22Rv1 (cell line): ENCODE measurements around the gene SULT1A2.
"Not testable (repeated sequence)": the region's sequence is repeated elsewhere in the genome, so short reads cannot be mapped to it uniquely, and the experiment has no call there.

Experiments used
- H3K27ac ChIP-seq: fragments of 450-650 bp; 2 replicates; pipeline ENCODE4 v1.5.1; 2017
- ZFX ChIP-seq: fragments of 450-650 bp; IDR thresholded peaks from 2 replicates; pipeline ENCODE4 v1.6.1; 2017; ENCODE audit warnings: antibody characterized with exemption, borderline replicate concordance
- TF ChIP-seq, protein P1 (sequence below): fragments of 450-650 bp; IDR thresholded peaks from 2 replicates; pipeline ENCODE4 v1.5.1; 2017; ENCODE audit warnings: mild to moderate bottlenecking

SULT1A2 gene

DNA sequence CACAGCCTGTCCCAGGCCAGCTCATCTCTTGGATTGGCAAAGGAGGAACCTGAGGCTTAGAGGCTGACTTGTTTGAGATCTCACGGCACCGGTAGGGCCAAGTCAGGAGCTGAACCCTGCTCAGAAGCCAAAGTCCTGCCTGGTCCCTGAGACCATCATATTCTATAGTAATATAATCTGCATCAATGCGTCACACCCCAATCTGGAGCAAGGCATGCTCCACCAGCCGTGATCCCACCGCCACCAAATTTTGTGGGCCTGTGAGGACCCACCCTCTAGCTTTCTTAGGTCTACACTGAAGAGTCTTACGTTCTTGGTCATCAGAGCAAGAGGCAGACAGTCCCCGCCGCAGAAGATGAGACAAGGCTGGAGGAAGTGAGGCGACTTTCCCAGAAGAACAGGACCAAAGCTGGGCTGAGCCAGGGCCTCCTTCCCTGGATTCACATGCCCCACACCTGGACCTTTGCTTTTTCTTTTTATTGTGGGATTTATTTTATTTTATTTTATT is 10.3 kb upstream of the SULT1A2 start:
- H3K27ac ChIP-seq: no peak overlapping the region
- TF ChIP-seq ZFX: no peak
- TF ChIP-seq, protein P1, sequence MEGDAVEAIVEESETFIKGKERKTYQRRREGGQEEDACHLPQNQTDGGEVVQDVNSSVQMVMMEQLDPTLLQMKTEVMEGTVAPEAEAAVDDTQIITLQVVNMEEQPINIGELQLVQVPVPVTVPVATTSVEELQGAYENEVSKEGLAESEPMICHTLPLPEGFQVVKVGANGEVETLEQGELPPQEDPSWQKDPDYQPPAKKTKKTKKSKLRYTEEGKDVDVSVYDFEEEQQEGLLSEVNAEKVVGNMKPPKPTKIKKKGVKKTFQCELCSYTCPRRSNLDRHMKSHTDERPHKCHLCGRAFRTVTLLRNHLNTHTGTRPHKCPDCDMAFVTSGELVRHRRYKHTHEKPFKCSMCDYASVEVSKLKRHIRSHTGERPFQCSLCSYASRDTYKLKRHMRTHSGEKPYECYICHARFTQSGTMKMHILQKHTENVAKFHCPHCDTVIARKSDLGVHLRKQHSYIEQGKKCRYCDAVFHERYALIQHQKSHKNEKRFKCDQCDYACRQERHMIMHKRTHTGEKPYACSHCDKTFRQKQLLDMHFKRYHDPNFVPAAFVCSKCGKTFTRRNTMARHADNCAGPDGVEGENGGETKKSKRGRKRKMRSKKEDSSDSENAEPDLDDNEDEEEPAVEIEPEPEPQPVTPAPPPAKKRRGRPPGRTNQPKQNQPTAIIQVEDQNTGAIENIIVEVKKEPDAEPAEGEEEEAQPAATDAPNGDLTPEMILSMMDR: no peak

DNA sequence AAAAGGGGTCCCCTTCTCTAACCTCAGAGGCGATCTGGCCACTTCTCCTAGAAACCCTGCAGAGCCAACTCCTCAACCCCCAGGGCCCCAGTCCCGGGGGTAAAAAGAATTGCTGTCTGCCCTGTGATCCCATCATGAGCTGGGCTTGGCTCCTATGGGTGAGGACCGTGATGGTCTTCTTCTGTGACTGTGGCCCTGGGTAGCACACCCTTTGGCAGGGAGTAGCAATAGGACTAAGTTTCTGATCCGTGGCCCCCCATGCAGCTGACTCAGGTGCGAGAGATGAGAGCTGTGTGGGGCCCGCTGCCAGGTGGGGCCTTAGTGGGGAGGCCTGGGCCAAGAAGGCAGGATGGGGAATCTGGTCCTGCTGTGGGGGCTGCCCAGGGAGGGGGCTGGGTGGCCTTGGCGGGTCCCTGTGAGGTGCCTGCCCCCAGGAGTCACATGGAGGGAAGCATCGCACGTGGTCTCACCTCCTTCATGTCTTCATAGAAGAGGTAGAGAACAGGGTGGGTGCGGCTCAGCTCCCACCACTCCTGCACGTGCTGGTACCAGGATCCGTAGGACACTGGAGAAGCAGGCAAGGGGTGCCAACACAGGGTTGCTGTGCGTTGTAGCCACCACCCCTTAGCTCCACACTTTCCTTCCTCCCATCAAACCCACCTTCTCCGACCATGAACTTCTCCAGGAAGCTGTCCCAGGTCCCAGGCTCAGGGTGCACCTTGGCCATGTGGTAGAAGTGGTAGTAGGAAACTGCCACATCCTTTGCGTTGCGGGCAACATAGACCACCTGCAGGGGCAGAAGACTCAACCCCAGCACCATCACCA is 9.7 kb upstream of the SULT1A2 start:
- no peak overlapping the region for H3K27ac ChIP-seq
- TF ChIP-seq ZFX: no peak
- TF ChIP-seq, protein P1: no peak

DNA sequence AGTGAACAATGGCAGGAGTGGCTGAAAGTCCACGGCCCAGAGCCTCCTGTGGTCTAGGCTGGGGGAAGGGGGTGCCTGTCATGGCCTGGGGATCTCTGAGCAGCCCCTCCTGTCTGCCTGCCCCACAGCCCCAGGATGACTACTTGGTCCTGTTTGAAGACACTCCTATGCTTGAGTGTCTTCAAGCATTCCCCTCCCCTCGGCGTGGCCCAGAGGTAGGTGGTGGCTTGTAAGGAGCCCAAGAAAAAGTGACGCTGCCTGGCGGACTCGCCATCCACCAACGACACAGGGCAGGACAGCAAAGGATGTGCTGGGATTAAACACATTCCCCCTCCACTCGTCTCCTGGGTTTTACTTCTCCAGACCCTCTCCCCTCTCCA is 7.3 kb upstream of the SULT1A2 start:
- H3K27ac ChIP-seq: no peak overlapping the region
- TF ChIP-seq ZFX: no peak
- TF ChIP-seq, protein P1: no peak

DNA sequence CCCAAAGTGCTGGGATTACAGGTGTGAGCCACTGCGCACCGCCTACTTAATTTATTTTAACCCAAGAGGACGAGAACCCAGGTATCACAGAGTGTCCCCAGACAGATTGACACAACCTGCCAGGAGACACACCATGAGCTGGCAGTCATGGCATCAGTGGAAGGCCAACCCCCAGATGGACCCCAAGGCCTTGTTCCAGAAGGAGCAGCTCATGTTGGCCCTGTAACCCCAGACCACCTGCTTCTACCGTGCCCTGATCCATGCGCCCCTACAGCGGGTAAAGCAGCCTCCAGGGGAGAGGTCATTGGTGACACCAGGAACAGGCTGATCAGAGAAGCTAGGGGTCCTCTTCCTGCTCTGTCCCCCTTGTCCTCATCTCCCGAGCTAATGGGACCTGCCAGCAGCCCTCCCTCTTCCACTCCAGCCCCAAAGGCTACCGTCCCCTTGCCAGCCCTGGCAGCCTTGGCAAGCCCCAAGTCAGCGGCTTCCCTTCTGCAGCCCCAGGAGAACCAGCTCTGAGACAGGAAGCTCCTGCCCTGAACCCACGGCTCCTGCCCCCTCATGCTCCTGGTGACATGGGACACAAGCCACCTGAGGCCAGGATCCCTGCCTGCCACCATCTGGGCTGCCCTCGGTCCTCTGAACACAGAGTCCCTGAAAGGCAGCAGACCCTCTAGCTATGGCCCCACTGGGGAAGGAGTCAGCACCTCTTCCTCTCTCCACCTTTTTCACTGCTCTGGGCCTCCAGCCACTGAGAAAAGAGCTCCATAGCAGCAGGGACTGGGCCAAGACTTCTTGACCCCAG is 6.7 kb upstream of the SULT1A2 start:
- TF ChIP-seq ZFX: no peak
- TF ChIP-seq, protein P1: no peak
- no peak overlapping the region for H3K27ac ChIP-seq

DNA sequence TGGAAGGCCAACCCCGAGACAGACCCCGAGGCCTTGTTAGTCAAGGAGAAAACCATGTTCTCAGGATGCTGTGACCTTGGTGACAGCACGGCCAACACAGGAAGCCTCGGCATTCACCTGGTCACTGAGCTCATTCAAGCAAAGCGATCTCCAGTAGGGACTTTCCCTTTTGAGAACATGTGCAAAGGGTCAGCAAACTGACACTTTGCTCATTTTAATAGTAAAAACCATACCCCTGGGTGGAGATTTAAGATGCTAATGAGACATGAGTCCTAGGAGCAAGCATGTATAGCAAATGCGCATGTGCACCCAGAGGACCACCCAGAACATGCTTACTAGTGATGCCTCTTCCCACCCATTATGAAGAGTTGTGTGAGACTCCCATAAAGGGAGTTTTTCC is 5.7 kb upstream of the SULT1A2 start:
- no peak overlapping the region for H3K27ac ChIP-seq
- TF ChIP-seq ZFX: no peak
- TF ChIP-seq, protein P1: no peak

DNA sequence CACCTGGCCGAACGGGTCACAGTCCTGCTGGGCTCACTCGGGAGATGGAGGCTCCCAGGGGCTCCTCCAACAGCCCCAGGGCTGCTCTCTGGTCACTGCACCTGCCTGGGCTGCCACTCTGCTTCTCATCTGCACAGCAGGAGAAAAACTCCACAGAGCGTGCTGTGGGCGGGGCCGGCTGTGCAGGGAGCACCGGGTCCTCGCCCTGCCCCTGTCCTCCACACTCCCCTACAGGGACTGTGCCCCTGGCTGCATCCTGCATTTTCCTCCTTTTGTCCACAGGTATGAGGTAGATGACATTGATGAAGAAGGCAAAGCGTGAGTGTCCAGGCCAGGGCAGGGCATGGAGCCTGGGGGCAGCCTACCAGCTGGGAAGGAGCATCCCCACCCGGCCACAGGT is 5.2 kb upstream of the SULT1A2 start:
- H3K27ac ChIP-seq: not testable (repeated sequence)

DNA sequence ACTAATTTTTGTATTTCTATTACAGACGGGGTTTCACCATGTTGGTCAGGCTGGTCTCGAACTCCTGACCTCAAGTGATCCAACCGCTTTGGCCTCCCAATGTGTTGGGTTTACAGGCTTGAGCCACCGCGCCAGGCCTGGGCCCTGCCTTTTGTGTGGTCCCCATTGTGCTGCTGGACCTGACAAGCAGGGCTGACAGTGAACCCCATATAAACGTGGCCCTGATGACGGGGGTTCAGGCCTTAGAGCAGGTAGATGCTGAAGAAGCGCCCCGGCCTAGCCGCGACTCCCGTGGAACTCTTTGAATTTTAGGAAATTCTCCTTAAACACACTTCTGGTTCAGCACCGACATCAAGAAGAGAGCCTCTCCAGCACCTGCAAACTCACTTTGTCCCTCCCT is 4.7 kb upstream of the SULT1A2 start:
- H3K27ac ChIP-seq: not testable (repeated sequence)

DNA sequence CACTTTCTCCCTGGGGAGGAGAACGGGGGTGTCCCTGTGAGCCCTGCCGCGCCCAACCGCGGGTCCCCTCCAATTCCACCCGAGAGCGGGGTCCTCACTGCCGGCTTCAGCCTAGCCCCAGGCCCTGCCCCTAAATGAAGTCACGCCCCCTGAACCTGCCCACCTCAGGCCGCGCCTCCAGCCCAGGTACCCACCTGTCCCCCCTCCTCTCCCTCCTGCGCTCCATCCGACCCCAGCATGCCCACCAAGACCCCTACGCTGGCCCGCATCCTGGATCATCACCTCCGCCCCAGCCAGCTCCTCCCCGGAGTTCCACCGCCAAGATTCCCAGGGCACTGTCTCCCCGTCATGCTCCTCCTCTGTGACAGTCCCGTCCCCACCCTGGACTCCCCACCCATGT is 4.1 kb upstream of the SULT1A2 start:
- H3K27ac ChIP-seq: not testable (repeated sequence)

DNA sequence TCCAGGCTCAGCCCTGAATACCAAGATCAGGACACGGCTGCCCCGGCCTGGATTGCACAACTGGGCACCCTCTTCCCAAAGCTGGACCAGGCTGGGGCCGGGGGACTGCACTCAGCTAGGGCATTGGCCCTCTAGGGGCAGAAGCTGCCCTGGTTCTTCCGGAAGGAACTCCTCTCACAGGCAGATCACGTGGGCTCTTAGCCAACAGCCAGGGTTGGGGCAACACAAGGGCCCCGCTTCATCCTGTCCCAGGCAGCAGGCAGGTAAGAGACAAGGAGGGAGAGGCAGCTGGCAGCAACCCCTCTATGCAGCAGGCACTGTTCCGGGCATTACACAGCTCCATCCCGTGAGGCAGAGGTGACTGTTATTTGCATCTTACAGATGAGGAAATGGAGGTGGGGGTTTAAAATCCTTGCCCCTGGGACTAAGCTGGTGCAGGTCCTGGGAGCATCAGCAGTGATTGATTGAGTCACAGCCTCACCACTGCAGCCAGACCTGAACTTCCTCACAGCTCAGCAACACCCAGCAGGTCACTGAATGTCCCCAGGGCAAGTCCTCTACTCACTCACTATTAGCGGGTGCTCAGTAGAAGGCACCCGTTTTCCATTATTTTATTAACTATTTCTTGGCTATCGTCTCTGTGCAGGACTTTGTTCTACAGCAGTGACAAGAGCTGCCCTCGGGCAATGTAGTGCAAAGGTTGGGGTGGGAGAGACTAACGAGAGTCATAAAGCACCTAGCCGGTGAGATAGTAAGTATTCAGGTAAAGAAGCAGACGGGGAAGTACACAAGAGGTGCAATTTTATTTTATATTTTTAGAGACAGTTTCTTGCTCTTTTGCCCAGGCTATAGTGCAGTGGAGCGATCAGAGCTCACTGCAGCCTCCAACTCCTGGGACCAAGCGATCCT is 2.8 kb upstream of the SULT1A2 start:
- not testable (repeated sequence) for H3K27ac ChIP-seq
